Stimulated activated memory B cell treated with anti-CD40 and anti-IgM and Interleukin-4, amounts not matched to agents 10 μg/mL and 1 μg/mL and 100 μg/mL, for 72 hours (primary cell): Measurements from ENCODE around the gene OR52I2.
A peak's percentile ranks its signal among the peaks of the same experiment; 100 is the strongest.

Source experiments
- ATAC-seq: fragments of 150-1000 bp; cut with Tn5 transposase; 2 replicates; pipeline ENCODE4 v1.10.0; 2021
- H3K27ac Mint-ChIP-seq: one replicate; pipeline ENCODE4 v1.8.0; 2022; ENCODE audit warnings: mild to moderate bottlenecking, mixed read lengths
- H3K27me3 Mint-ChIP-seq: one replicate; pipeline ENCODE4 v1.8.0; 2022; ENCODE audit warnings: mixed read lengths
- H3K36me3 Mint-ChIP-seq: one replicate; pipeline ENCODE4 v1.8.0; 2022; ENCODE audit warnings: mixed read lengths
- H3K4me1 Mint-ChIP-seq: one replicate; pipeline ENCODE4 v1.8.0; 2022; ENCODE audit warnings: mixed read lengths
- H3K4me3 Mint-ChIP-seq: one replicate; pipeline ENCODE4 v1.8.0; 2022; ENCODE audit warnings: mild to moderate bottlenecking, moderate library complexity, mixed read lengths
- H3K9me3 Mint-ChIP-seq: one replicate; pipeline ENCODE4 v1.8.0; 2022; ENCODE audit warnings: mixed read lengths

The OR52I2 gene

DNA sequence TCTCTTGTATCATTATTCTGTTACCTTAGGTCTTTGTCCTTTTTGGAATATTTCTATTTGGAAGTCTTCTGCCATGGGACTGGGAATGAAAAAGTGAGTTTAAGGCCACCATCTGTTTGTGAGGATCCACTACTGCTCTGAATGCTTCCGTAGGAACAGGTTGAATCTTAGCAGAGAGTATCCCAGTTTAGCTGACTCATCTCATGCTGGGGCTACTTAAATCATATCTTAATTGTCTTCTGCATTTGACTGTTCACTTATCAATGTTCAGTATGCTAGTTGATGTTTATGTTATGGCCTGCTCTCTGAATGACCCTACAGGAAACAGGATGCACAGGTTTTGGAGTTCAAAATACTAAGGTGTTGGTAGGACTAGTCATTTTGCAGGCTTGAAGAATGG is 1.4 kb upstream of the OR52I2 start:
- Mint-ChIP-seq H3K36me3 (no peaks in the 10 kb centered on the region), H3K4me3 (no peak overlapping the region), H3K4me1 (no peaks in the 10 kb centered on the region), H3K9me3 (no peaks in the 10 kb centered on the region), H3K27me3 (peaks cover 66% of the 10 kb centered on the region), H3K27ac (no peak overlapping the region)
- no peak for ATAC-seq

- ATAC-seq = no peak
- no peaks in the 10 kb centered on the region for H3K4me1 Mint-ChIP-seq
- no peaks in the 10 kb centered on the region for H3K36me3 Mint-ChIP-seq
- no peak overlapping the region for H3K4me3 Mint-ChIP-seq
- peaks cover 8% of the 10 kb centered on the region for H3K27me3 Mint-ChIP-seq
- H3K27ac Mint-ChIP-seq = no peak overlapping the region
- H3K9me3 Mint-ChIP-seq = no peaks in the 10 kb centered on the region
Observed at GRCh38 chr11:4589017-4589416, 7.5 kb downstream of the OR52I2 start.

DNA sequence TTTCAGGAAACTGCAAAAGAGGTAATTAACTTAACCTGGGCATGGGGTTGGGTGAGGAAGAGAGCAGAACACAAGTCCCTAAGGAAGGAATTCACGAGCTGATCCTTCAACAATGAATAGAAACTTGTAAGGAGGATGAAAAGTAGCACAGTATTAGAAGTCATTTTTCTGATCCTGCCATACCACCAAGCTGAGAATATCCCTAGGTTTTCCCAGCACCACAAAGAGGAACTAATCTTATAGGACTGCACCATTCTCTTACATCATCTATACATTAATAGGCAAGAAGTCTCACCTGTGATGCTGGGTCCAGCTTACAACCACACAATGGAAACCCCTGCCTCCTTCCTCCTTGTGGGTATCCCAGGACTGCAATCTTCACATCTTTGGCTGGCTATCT is 12.2 kb downstream of the OR52I2 start, which contains the start of gene OR52I1:
OR52I1 (plus strand) TSS at position 301 of the 400 bp plus-strand sequence; CDS start at position 301, 0 bp downstream.
- no peak for ATAC-seq
- Mint-ChIP-seq H3K4me3 (no peak within 1 kb of the TSS), H3K27ac (no peak within 1 kb of the TSS), H3K9me3 (no peaks in the 10 kb centered on the region), H3K27me3 (no peaks in the 10 kb centered on the region), H3K4me1 (no peaks in the 10 kb centered on the region), H3K36me3 (peaks cover 25% of the 10 kb centered on the region)

GRCh38 chr11:4605057-4605456 is 23.5 kb downstream of the OR52I2 start:
- H3K36me3 Mint-ChIP-seq = peaks cover 50% of the 10 kb centered on the region
- no peak overlapping the region for H3K27ac Mint-ChIP-seq
- H3K9me3 Mint-ChIP-seq = no peaks in the 10 kb centered on the region
- no peaks in the 10 kb centered on the region for H3K27me3 Mint-ChIP-seq
- no peak overlapping the region for H3K4me3 Mint-ChIP-seq
- peaks cover 27% of the 10 kb centered on the region for H3K4me1 Mint-ChIP-seq
- no peak for ATAC-seq

GRCh38 chr11:4606231-4607015 is 24.9 kb downstream of the OR52I2 start:
- Mint-ChIP-seq H3K4me3 (peak overlapping the region; percentile 93), H3K9me3 (no peaks in the 10 kb centered on the region), H3K27ac (no peak overlapping the region), H3K36me3 (peaks cover 36% of the 10 kb centered on the region), H3K27me3 (no peaks in the 10 kb centered on the region), H3K4me1 (peaks cover 34% of the 10 kb centered on the region)
- ATAC-seq = no peak

GRCh38 chr11:4607096-4607495 is 25.6 kb downstream of the OR52I2 start:
- Mint-ChIP-seq H3K4me1 (peaks cover 34% of the 10 kb centered on the region), H3K27ac (peak overlapping the region; percentile 91)

GRCh38 chr11:4607781-4608666 is 26.5 kb downstream of the OR52I2 start, which contains the start of gene TRIM68:
Gene TRIM68, minus strand, starts transcription at chr11:4608231. Its CDS starts 2,727 bp downstream, at chr11:4605504.
- Mint-ChIP-seq H3K4me3 (peak within 1 kb of the TSS; percentile 93), H3K27ac (peak within 1 kb of the TSS; percentile 91), H3K4me1 (peaks cover 34% of the 10 kb centered on the region), H3K27me3 (no peaks in the 10 kb centered on the region), H3K36me3 (peaks cover 23% of the 10 kb centered on the region), H3K9me3 (no peaks in the 10 kb centered on the region)
- ATAC-seq = peak; percentile 100

More at GRCh38 chr11:4607096-4607495, 25.6 kb downstream of the OR52I2 start:
- ATAC-seq = no peak
- Mint-ChIP-seq H3K36me3 (peaks cover 29% of the 10 kb centered on the region), H3K9me3 (no peaks in the 10 kb centered on the region), H3K4me3 (peak overlapping the region; percentile 93), H3K27me3 (no peaks in the 10 kb centered on the region)

GRCh38 chr11:4610258-4610935 is 28.9 kb downstream of the OR52I2 start:
- peaks cover under 1% of the 10 kb centered on the region for H3K36me3 Mint-ChIP-seq
- no peak for ATAC-seq
- peaks cover 34% of the 10 kb centered on the region for H3K4me1 Mint-ChIP-seq

DNA sequence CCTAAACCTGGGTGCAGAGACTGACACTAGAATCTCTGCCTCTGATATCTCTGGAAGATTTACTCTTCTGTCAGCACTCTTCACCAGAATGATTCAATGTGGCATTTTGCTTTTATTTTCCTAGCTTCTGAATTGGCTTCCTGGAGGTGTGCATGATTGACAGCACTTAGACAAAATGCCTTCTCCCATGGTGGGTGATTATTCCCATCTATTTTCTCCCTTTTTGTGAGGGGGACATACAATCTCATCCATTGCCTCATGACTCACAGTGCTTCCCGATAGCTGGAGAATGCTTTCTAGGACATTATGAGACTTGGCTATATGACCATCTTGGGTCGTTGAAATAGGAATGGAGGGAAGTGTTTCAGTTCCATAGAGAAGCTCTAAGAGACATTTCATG is 30.4 kb downstream of the OR52I2 start:
- Mint-ChIP-seq H3K4me3 (no peak overlapping the region), H3K27ac (no peak overlapping the region), H3K27me3 (peaks cover 16% of the 10 kb centered on the region), H3K9me3 (peaks cover 2% of the 10 kb centered on the region), H3K36me3 (peaks cover 5% of the 10 kb centered on the region), H3K4me1 (peaks cover 30% of the 10 kb centered on the region)
- ATAC-seq = no peak

More at GRCh38 chr11:4610258-4610935, 28.9 kb downstream of the OR52I2 start:
- Mint-ChIP-seq H3K9me3 (no peaks in the 10 kb centered on the region), H3K27ac (peak overlapping the region; percentile 91), H3K4me3 (peak overlapping the region; percentile 66), H3K27me3 (peaks cover 5% of the 10 kb centered on the region)

GRCh38 chr11:4615856-4616444 is 34.4 kb downstream of the OR52I2 start:
- H3K27me3 Mint-ChIP-seq = peaks cover 23% of the 10 kb centered on the region
- no peak overlapping the region for H3K27ac Mint-ChIP-seq
- H3K36me3 Mint-ChIP-seq = peaks cover 5% of the 10 kb centered on the region
- H3K4me1 Mint-ChIP-seq = no peaks in the 10 kb centered on the region
- H3K9me3 Mint-ChIP-seq = peaks cover 2% of the 10 kb centered on the region
- H3K4me3 Mint-ChIP-seq = no peak overlapping the region
- ATAC-seq = no peak

DNA sequence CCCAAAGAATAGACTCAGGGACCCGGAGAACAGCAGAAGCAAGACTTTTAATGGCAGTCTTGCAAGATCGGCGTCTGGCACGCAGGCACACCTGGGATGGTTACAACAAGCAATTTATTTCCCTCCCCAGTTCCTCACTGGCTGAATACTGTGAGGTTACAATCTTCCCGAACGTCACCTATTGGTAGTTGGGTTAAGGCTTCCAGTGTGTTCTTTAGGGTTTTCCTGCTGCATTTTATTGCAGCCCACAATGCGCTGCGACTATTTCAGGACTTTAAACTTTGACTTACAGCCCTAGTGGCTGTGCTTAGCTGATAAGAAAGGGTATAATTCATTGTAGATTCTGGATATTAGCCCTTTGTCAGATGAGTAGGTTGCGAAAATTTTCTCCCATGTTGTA is 38.0 kb downstream of the OR52I2 start:
- no peaks in the 10 kb centered on the region for H3K4me1 Mint-ChIP-seq
- peaks cover 23% of the 10 kb centered on the region for H3K27me3 Mint-ChIP-seq
- H3K27ac Mint-ChIP-seq = no peak overlapping the region
- peaks cover 2% of the 10 kb centered on the region for H3K9me3 Mint-ChIP-seq
- ATAC-seq = no peak
- H3K36me3 Mint-ChIP-seq = peaks cover 5% of the 10 kb centered on the region
- no peak overlapping the region for H3K4me3 Mint-ChIP-seq

GRCh38 chr11:4626207-4627099 is 44.9 kb downstream of the OR52I2 start:
- Mint-ChIP-seq H3K9me3 (peaks cover 6% of the 10 kb centered on the region), H3K4me1 (no peaks in the 10 kb centered on the region), H3K4me3 (no peak overlapping the region), H3K27ac (no peak overlapping the region), H3K36me3 (peaks cover 7% of the 10 kb centered on the region), H3K27me3 (peaks cover 45% of the 10 kb centered on the region)
- ATAC-seq = no peak

GRCh38 chr11:4636136-4636535 is 54.6 kb downstream of the OR52I2 start:
- Mint-ChIP-seq H3K4me1 (no peaks in the 10 kb centered on the region), H3K36me3 (no peaks in the 10 kb centered on the region)
- ATAC-seq = no peak

More at GRCh38 chr11:4636136-4636535, 54.6 kb downstream of the OR52I2 start:
- Mint-ChIP-seq H3K27ac (no peak overlapping the region), H3K4me3 (no peak overlapping the region), H3K9me3 (no peaks in the 10 kb centered on the region), H3K27me3 (peaks cover under 1% of the 10 kb centered on the region)
